ENCODE measurements around the gene MAPK10. TPM values are rescaled to one million over a fixed set of nuclear protein-coding genes. Genes with fewer than 3 reads are reported as not detected.

The MAPK10 gene
- polyA plus RNA-seq, 1 donor (not counting 4 experiments of a cell fraction or from before 2014, with no cell fraction given): 8.2 TPM

DNA sequence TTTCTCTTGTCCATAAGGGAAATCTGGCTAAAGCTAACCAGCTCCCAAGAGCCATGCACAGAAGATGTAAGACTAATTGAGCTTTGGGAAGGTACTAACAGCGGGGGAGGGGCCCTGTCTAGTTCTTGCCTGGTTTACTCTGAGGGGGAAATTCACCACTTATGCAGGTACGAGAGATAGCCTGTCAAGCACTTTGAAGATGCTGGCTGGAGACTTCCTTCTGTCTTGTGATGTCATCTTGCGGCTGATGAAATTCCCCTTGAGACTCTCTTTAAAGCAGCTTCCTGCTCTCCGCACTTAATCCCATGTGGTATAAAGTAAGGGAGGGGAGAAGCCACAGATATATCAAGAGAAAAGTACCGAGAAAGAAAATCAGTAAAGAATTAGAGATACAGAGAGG is 345.3 kb downstream of the MAPK10 start:
- dilution Hi-C loops (cut with MboI; ENCODE audit: extremely low pct_ligation_motif_present, low sequenced_read_pairs): no loop called here
- no peak overlapping the region for H3K27ac ChIP-seq (ENCODE audit: control insufficient read depth, insufficient read depth, low read length)
- no peaks in the 10 kb centered on the region for H4K20me1 ChIP-seq (ENCODE audit: control insufficient read depth, extremely low read depth, insufficient read depth, low read length)
- no peaks in the 10 kb centered on the region for H3K79me2 ChIP-seq (ENCODE audit: control insufficient read depth, insufficient read depth, low read length)
- H3K27me3 ChIP-seq (ENCODE audit: control insufficient read depth, extremely low read depth, insufficient read depth, low read length): no peaks in the 10 kb centered on the region
- FAIRE-seq (no peak), DNase-seq (ENCODE audit: low read depth, low spot score) (no peak)
- H3K4me3 ChIP-seq (ENCODE audit: control insufficient read depth in 2 of 3, extremely low read depth in 1 of 3, insufficient read depth in 2 of 3, low read depth in 1 of 3, low read length in 3 of 3): no peak overlapping the region
- no peaks in the 10 kb centered on the region for H3K9me3 ChIP-seq (ENCODE audit: control insufficient read depth, low read depth, low read length)
- no peaks in the 10 kb centered on the region for H3K4me1 ChIP-seq (ENCODE audit: control insufficient read depth, extremely low read depth, insufficient read depth, low read length)
- no peak overlapping the region for H2AFZ ChIP-seq (ENCODE audit: control insufficient read depth, low read length)
- H3K36me3 ChIP-seq (ENCODE audit: control insufficient read depth in 2 of 2, extremely low read depth in 1 of 2, insufficient read depth in 2 of 2, low read length in 2 of 2): no peaks in the 10 kb centered on the region
- no peaks in the 10 kb centered on the region for H3K9me1 ChIP-seq (ENCODE audit: control insufficient read depth, extremely low read depth, insufficient read depth, low read length)
- no peak overlapping the region for H3K9ac ChIP-seq (ENCODE audit: control insufficient read depth, extremely low read depth, insufficient read depth, low read length)
- H3K4me2 ChIP-seq (ENCODE audit: control insufficient read depth, extremely low read depth, insufficient read depth, low read depth, low read length): no peak overlapping the region
- no peak for TF ChIP-seq EZH2 (IDR thresholded peaks at IDR 0.05; ENCODE audit: low read length)
- TF ChIP-seq, protein P1, sequence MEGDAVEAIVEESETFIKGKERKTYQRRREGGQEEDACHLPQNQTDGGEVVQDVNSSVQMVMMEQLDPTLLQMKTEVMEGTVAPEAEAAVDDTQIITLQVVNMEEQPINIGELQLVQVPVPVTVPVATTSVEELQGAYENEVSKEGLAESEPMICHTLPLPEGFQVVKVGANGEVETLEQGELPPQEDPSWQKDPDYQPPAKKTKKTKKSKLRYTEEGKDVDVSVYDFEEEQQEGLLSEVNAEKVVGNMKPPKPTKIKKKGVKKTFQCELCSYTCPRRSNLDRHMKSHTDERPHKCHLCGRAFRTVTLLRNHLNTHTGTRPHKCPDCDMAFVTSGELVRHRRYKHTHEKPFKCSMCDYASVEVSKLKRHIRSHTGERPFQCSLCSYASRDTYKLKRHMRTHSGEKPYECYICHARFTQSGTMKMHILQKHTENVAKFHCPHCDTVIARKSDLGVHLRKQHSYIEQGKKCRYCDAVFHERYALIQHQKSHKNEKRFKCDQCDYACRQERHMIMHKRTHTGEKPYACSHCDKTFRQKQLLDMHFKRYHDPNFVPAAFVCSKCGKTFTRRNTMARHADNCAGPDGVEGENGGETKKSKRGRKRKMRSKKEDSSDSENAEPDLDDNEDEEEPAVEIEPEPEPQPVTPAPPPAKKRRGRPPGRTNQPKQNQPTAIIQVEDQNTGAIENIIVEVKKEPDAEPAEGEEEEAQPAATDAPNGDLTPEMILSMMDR (optimal IDR thresholded peaks at IDR 0.05 in 1 of 3, IDR thresholded peaks at IDR 0.05 in 1 of 3, conservative IDR thresholded peaks at IDR 0.05 in 1 of 3; ENCODE audit: extremely low read depth in 1 of 3, insufficient read depth in 2 of 3, low read length in 3 of 3): no peak

DNA sequence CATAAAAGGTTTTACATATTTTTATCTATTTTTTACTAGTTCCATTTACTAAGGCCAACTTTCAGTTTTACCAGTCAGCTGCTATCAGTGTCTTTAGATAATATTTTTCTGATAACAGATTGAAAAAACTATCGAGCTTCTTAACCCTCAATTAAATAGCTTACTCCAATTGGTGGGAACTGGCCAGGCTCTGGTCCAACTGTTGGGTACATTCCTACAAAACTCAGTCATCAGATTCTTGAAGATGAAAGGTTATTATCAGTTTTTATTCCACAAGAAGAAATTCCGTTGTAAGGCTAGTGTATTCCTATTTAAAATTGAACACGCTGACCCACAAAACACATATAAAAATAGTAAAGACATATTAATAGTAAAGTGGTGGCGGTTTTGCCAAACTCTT is 346.2 kb downstream of the MAPK10 start:
- Histone ChIP-seq H3K9me1 (ENCODE audit: control insufficient read depth, extremely low read depth, insufficient read depth, low read length) (no peaks in the 10 kb centered on the region), H3K9ac (ENCODE audit: control insufficient read depth, extremely low read depth, insufficient read depth, low read length) (no peak overlapping the region), H3K4me2 (ENCODE audit: control insufficient read depth, extremely low read depth, insufficient read depth, low read depth, low read length) (no peak overlapping the region), H3K27me3 (ENCODE audit: control insufficient read depth, extremely low read depth, insufficient read depth, low read length) (no peaks in the 10 kb centered on the region), H3K79me2 (ENCODE audit: control insufficient read depth, insufficient read depth, low read length) (no peaks in the 10 kb centered on the region), H2AFZ (ENCODE audit: control insufficient read depth, low read length) (no peak overlapping the region), H3K9me3 (ENCODE audit: control insufficient read depth, low read depth, low read length) (no peaks in the 10 kb centered on the region), H3K4me3 (ENCODE audit: control insufficient read depth in 2 of 3, extremely low read depth in 1 of 3, insufficient read depth in 2 of 3, low read depth in 1 of 3, low read length in 3 of 3) (no peak overlapping the region), H3K27ac (ENCODE audit: control insufficient read depth, insufficient read depth, low read length) (no peak overlapping the region), H3K36me3 (ENCODE audit: control insufficient read depth in 2 of 2, extremely low read depth in 1 of 2, insufficient read depth in 2 of 2, low read length in 2 of 2) (no peaks in the 10 kb centered on the region), H3K4me1 (ENCODE audit: control insufficient read depth, extremely low read depth, insufficient read depth, low read length) (no peaks in the 10 kb centered on the region), H4K20me1 (ENCODE audit: control insufficient read depth, extremely low read depth, insufficient read depth, low read length) (no peaks in the 10 kb centered on the region)
- no peak for TF ChIP-seq EZH2 (IDR thresholded peaks at IDR 0.05; ENCODE audit: low read length)
- TF ChIP-seq, protein P1 (optimal IDR thresholded peaks at IDR 0.05 in 1 of 3, IDR thresholded peaks at IDR 0.05 in 1 of 3, conservative IDR thresholded peaks at IDR 0.05 in 1 of 3; ENCODE audit: extremely low read depth in 1 of 3, insufficient read depth in 2 of 3, low read length in 3 of 3): no peak
- dilution Hi-C loops (cut with MboI; ENCODE audit: extremely low pct_ligation_motif_present, low sequenced_read_pairs): no loop called here
- no peak for FAIRE-seq
- DNase-seq (ENCODE audit: low read depth, low spot score): no peak

Data from keratinocyte (primary cell).